Bronchial epithelial cell (primary cell): Measurements from ENCODE around the gene AACS. TPM values are rescaled to one million over a fixed set of nuclear protein-coding genes. Genes with fewer than 3 reads are reported as not detected.
"Not testable (repeated sequence)": the region's sequence is repeated elsewhere in the genome, so short reads cannot be mapped to it uniquely, and the experiment has no call there.

Experiments used
- DNase-seq: peaks from one replicate; pipeline ENCODE4 v3.0.0-alpha.2; 2010; ENCODE audit warnings: low read depth
- FAIRE-seq: peaks from 2 replicates; lab custom pipeline; 2011; peaks lifted over from hg19 to GRCh38; lab: Jason Lieb, UNC
- H3K27me3 ChIP-seq: 2 replicates; pipeline ENCODE4 v1.5.1; 2011; ENCODE audit warnings: low read length; ENCODE audit not compliant: control insufficient read depth, insufficient read depth
- H3K36me3 ChIP-seq: 2 replicates; pipeline ENCODE4 v1.5.1; 2011; ENCODE audit warnings: low read length; ENCODE audit not compliant: control insufficient read depth, insufficient read depth
- H3K4me3 ChIP-seq: 2 replicates; pipeline ENCODE4 v1.5.1; 2011; ENCODE audit warnings: mild to moderate bottlenecking, low read depth, low read length, control low read depth
- total RNA-seq: library from RNA; depleted of rRNA; stranded (reverse); fragments of >200 nt; gene quantifications from 2 replicates; pipeline ENCODE4 v1.2.1, GENCODE V29; 2014
- TF ChIP-seq, protein P1 (sequence below): IDR thresholded peaks from 2 replicates; pipeline ENCODE4 v1.5.1; 2011; ENCODE audit warnings: mild to moderate bottlenecking, moderate library complexity, low read length, control low read depth, inconsistent platforms; ENCODE audit not compliant: insufficient read depth, severe bottlenecking

AACS gene
- total RNA-seq, 1 donor from 2014 or later: 30.5 TPM

GRCh38 chr12:125070112-125070511 lies 4.9 kb downstream of the AACS start:
- FAIRE-seq: no peak
- no peaks in the 10 kb centered on the region for H3K27me3 ChIP-seq
- H3K36me3 ChIP-seq: peaks cover 12% of the 10 kb centered on the region
- no peak overlapping the region for H3K4me3 ChIP-seq
- DNase-seq: no peak
- TF ChIP-seq, protein P1, sequence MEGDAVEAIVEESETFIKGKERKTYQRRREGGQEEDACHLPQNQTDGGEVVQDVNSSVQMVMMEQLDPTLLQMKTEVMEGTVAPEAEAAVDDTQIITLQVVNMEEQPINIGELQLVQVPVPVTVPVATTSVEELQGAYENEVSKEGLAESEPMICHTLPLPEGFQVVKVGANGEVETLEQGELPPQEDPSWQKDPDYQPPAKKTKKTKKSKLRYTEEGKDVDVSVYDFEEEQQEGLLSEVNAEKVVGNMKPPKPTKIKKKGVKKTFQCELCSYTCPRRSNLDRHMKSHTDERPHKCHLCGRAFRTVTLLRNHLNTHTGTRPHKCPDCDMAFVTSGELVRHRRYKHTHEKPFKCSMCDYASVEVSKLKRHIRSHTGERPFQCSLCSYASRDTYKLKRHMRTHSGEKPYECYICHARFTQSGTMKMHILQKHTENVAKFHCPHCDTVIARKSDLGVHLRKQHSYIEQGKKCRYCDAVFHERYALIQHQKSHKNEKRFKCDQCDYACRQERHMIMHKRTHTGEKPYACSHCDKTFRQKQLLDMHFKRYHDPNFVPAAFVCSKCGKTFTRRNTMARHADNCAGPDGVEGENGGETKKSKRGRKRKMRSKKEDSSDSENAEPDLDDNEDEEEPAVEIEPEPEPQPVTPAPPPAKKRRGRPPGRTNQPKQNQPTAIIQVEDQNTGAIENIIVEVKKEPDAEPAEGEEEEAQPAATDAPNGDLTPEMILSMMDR: no peak

- no peak for DNase-seq
- peaks cover 12% of the 10 kb centered on the region for H3K36me3 ChIP-seq
- TF ChIP-seq, protein P1: no peak
These were observed 5.6 kb downstream of the AACS start for GRCh38 chr12:125070661-125071390.

DNA sequence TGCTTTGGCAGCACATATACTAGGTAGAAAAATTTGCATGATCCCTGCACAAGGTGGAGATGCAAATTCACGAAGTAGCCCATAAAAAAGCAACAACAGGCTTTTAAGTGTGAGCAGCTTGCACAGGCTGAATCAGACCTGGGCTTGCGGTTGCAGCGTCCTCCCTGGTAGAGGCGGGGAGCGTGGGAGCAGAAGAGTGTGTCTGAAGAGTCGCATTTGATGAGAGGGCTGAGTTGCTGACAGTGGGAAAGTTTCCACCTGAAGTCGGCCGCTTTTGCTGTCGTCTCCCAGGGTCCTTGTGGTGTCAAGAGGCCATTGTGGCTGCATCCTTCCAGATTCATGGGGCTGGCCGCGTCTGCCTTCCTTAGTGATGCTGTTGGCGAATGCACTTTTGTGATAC lies 6.2 kb downstream of the AACS start:
- FAIRE-seq: no peak
- no peaks in the 10 kb centered on the region for H3K27me3 ChIP-seq
- H3K36me3 ChIP-seq: peaks cover 16% of the 10 kb centered on the region

More at GRCh38 chr12:125070661-125071390, 5.6 kb downstream of the AACS start:
- FAIRE-seq: no peak
- no peaks in the 10 kb centered on the region for H3K27me3 ChIP-seq
- no peak overlapping the region for H3K4me3 ChIP-seq

GRCh38 chr12:125072496-125072895 lies 7.3 kb downstream of the AACS start:
- FAIRE-seq: no peak
- no peak for DNase-seq
- Histone ChIP-seq H3K27me3 (no peaks in the 10 kb centered on the region), H3K4me3 (no peak overlapping the region), H3K36me3 (peaks cover 18% of the 10 kb centered on the region)
- TF ChIP-seq, protein P1: no peak

More for the DNA sequence above, 6.2 kb downstream of the AACS start:
- no peak for DNase-seq
- H3K4me3 ChIP-seq: no peak overlapping the region
- TF ChIP-seq, protein P1: no peak

- not testable (repeated sequence) for H3K4me3 ChIP-seq, DNase-seq, H3K27me3 ChIP-seq, FAIRE-seq
- H3K36me3 ChIP-seq: peaks cover 14% of the 10 kb centered on the region
These were observed 9.1 kb downstream of the AACS start for GRCh38 chr12:125074294-125074693.

DNA sequence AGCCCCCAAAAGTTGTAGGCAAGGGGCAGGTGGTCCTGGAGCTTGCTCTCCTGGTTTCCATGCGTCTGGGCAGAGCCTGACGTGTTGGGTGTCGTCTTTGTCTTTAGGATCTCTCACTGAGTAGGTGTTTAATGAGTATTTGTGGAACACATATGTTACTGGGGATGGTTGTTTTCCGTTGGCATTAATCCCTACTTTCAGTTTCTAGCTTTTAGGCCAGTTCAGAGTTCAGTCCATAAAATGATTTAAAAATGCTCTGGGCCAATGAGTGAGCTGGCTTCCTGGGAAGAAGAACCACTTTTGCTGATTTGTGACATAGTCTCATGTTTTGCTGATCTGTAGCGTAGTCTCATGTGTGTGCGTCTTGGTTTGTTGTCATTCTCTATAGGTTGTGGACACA lies 10.9 kb downstream of the AACS start:
- FAIRE-seq (no peak), DNase-seq (no peak)
- Histone ChIP-seq H3K36me3 (peaks cover 11% of the 10 kb centered on the region), H3K27me3 (no peaks in the 10 kb centered on the region), H3K4me3 (no peak overlapping the region)
- TF ChIP-seq, protein P1: no peak
